HEK293 (cell line): ENCODE measurements around the gene RING1.

Experiments
- CTCF ChIP-seq: fragments of 450-650 bp; formaldehyde crosslinking; IDR thresholded peaks from 2 replicates; pipeline ENCODE4 v1.5.1; 2016; ENCODE audit warnings: missing biosample characterization, missing genetic modification characterization
- FEZF1 ChIP-seq: fragments of 450-650 bp; formaldehyde crosslinking; IDR thresholded peaks from 2 replicates; pipeline ENCODE4 v1.5.1; 2016; ENCODE audit warnings: missing biosample characterization, missing genetic modification characterization
- GLI4 ChIP-seq: fragments of 450-650 bp; formaldehyde crosslinking; IDR thresholded peaks from 2 replicates; pipeline ENCODE4 v1.5.1; 2016; ENCODE audit warnings: missing biosample characterization, missing genetic modification characterization
- GLIS2 ChIP-seq: fragments of 450-650 bp; formaldehyde crosslinking; IDR thresholded peaks from 2 replicates; pipeline ENCODE4 v1.5.1; 2016; ENCODE audit warnings: missing biosample characterization, missing genetic modification characterization
- HOXA7 ChIP-seq: sonication (generic); formaldehyde crosslinking; IDR thresholded peaks from 2 replicates; pipeline ENCODE4 v1.8.1; 2022; ENCODE audit warnings: missing genetic modification reagents, borderline replicate concordance
- INSM2 ChIP-seq: fragments of 450-650 bp; formaldehyde crosslinking; IDR thresholded peaks from 2 replicates; pipeline ENCODE4 v1.5.1; 2016; ENCODE audit warnings: missing biosample characterization, missing genetic modification characterization
- KLF16 ChIP-seq: fragments of 450-650 bp; formaldehyde crosslinking; IDR thresholded peaks from 2 replicates; pipeline ENCODE4 v1.5.1; 2017; ENCODE audit warnings: missing biosample characterization, missing genetic modification characterization
- MZF1 ChIP-seq: fragments of 450-650 bp; formaldehyde crosslinking; IDR thresholded peaks from 2 replicates; pipeline ENCODE4 v1.5.1; 2017; ENCODE audit warnings: missing biosample characterization, missing genetic modification characterization, borderline replicate concordance
- PRDM2 ChIP-seq: fragments of 450-650 bp; formaldehyde crosslinking; IDR thresholded peaks from 2 replicates; pipeline ENCODE4 v1.5.1; 2016; ENCODE audit warnings: missing biosample characterization, missing genetic modification characterization, borderline replicate concordance
- ZBTB7A ChIP-seq: fragments of 450-650 bp; formaldehyde crosslinking; IDR thresholded peaks from 2 replicates; pipeline ENCODE4 v1.5.1; 2016; ENCODE audit warnings: low read depth, missing biosample characterization, missing genetic modification characterization
- ZEB2 ChIP-seq: fragments of 450-650 bp; formaldehyde crosslinking; IDR thresholded peaks from 2 replicates; pipeline ENCODE4 v1.5.1; 2016; ENCODE audit warnings: missing biosample characterization, missing genetic modification characterization
- ZFP3 ChIP-seq: fragments of 450-650 bp; formaldehyde crosslinking; IDR thresholded peaks from 2 replicates; pipeline ENCODE4 v1.5.1; 2016; ENCODE audit warnings: low read depth, missing biosample characterization, missing genetic modification characterization
- ZNF132 ChIP-seq: fragments of 450-650 bp; formaldehyde crosslinking; IDR thresholded peaks from 2 replicates; pipeline ENCODE4 v1.5.1; 2017; ENCODE audit warnings: missing biosample characterization, missing genetic modification characterization, borderline replicate concordance
- ZNF155 ChIP-seq: fragments of 450-650 bp; formaldehyde crosslinking; IDR thresholded peaks from 2 replicates; pipeline ENCODE4 v1.5.1; 2016; ENCODE audit warnings: missing biosample characterization, missing genetic modification characterization
- ZNF169 ChIP-seq: fragments of 450-650 bp; formaldehyde crosslinking; IDR thresholded peaks from 2 replicates; pipeline ENCODE4 v1.5.1; 2016; ENCODE audit warnings: missing biosample characterization, missing genetic modification characterization
- ZNF184 ChIP-seq: fragments of 450-650 bp; IDR thresholded peaks from 2 replicates; pipeline ENCODE4 v1.5.1; 2018; ENCODE audit warnings: missing biosample characterization, mild to moderate bottlenecking, missing genetic modification characterization
- ZNF302 ChIP-seq: fragments of 450-650 bp; formaldehyde crosslinking; IDR thresholded peaks from 2 replicates; pipeline ENCODE4 v1.5.1; 2016; ENCODE audit warnings: missing biosample characterization, missing genetic modification characterization, low read depth
- ZNF311 ChIP-seq: fragments of 450-650 bp; formaldehyde crosslinking; IDR thresholded peaks from 2 replicates; pipeline ENCODE4 v1.5.1; 2017; ENCODE audit warnings: missing biosample characterization, missing genetic modification characterization, borderline replicate concordance
- ZNF426 ChIP-seq: fragments of 450-650 bp; formaldehyde crosslinking; IDR thresholded peaks from 2 replicates; pipeline ENCODE4 v1.5.1; 2017; ENCODE audit warnings: missing biosample characterization, missing genetic modification characterization, mild to moderate bottlenecking, inconsistent platforms, moderate library complexity
- ZNF449 ChIP-seq: fragments of 450-650 bp; formaldehyde crosslinking; IDR thresholded peaks from 2 replicates; pipeline ENCODE4 v1.5.1; 2017; ENCODE audit warnings: missing biosample characterization, mild to moderate bottlenecking, missing genetic modification characterization, moderate library complexity
- ZNF549 ChIP-seq: fragments of 450-650 bp; IDR thresholded peaks from 2 replicates; pipeline ENCODE4 v1.5.1; 2018; ENCODE audit warnings: missing biosample characterization, missing genetic modification characterization, mild to moderate bottlenecking, inconsistent platforms, moderate library complexity
- ZNF600 ChIP-seq: fragments of 450-650 bp; formaldehyde crosslinking; IDR thresholded peaks from 2 replicates; pipeline ENCODE4 v1.5.1; 2016; ENCODE audit warnings: missing biosample characterization, missing genetic modification characterization
- ZNF623 ChIP-seq: fragments of 450-650 bp; formaldehyde crosslinking; IDR thresholded peaks from 2 replicates; pipeline ENCODE4 v1.5.1; 2016; ENCODE audit warnings: missing biosample characterization, missing genetic modification characterization
- ZNF670 ChIP-seq: fragments of 450-650 bp; formaldehyde crosslinking; IDR thresholded peaks from 2 replicates; pipeline ENCODE4 v1.5.1; 2016; ENCODE audit warnings: missing biosample characterization, missing genetic modification characterization, low read depth
- ZNF791 ChIP-seq: fragments of 450-650 bp; formaldehyde crosslinking; IDR thresholded peaks from 2 replicates; pipeline ENCODE4 v1.5.1; 2016; ENCODE audit warnings: missing biosample characterization, missing genetic modification characterization
- ZXDB ChIP-seq: fragments of 450-650 bp; formaldehyde crosslinking; IDR thresholded peaks from 2 replicates; pipeline ENCODE4 v1.5.1; 2016; ENCODE audit warnings: missing biosample characterization, missing genetic modification characterization
- TF ChIP-seq, protein P1 (sequence below): fragments of 450-650 bp; formaldehyde crosslinking; IDR thresholded peaks from 2 replicates; pipeline ENCODE4 v1.5.1; 2016; ENCODE audit warnings: missing biosample characterization, missing genetic modification characterization

RING1 gene

DNA sequence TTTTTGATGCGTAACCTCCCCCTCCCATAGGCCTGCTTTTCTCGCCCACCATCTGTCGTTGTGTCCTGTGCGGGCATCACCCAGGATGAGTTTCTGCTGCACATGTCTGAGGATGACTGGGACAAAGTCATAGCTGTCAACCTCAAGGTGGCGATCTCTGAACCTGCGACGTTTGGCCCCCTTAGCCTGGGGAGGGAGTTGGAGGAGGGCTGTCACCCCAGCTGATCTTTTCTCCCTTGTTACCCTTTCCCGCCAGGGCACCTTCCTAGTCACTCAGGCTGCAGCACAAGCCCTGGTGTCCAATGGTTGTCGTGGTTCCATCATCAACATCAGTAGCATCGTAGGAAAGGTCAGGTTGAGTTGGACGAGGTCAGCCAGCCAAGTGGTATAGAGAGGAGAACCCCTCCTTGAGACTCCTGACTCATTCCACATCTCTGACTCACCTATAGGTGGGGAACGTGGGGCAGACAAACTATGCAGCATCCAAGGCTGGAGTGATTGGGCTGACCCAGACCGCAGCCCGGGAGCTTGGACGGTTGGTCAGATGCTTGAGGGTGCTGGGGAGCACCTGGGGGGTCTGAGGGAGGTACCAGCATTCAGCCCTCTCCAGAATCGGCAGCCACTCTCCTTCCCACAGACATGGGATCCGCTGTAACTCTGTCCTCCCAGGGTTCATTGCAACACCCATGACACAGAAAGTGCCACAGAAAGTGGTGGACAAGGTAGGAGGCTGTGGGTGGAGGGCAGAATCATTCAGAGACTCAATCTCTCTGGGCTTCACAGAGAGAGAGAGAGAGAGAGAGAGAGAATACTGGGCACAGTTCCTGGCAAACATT, 2.9 kb upstream of the RING1 start (continued):
- TF ChIP-seq PRDM2 (no peak), ZNF155 (no peak), ZNF449 (no peak), ZNF426 (tag by site-specific recombination) (no peak), ZXDB (tag by site-specific recombination) (no peak), GLI4 (tag by site-specific recombination) (no peak), ZNF132 (tag by site-specific recombination) (no peak), ZNF670 (tag by site-specific recombination) (no peak), ZFP3 (tag by site-specific recombination) (no peak), CTCF (peak; percentile 68), ZNF600 (tag by site-specific recombination) (peak; percentile 69), ZBTB7A (tag by site-specific recombination) (no peak), FEZF1 (tag by site-specific recombination) (no peak), ZNF169 (tag by site-specific recombination) (no peak), MZF1 (tag by site-specific recombination) (no peak), ZNF791 (tag by site-specific recombination) (no peak), ZNF184 (tag by site-specific recombination) (no peak), HOXA7 (CRISPR knock-in tag) (no peak), INSM2 (tag by site-specific recombination) (no peak), ZEB2 (no peak), ZNF302 (tag by site-specific recombination) (no peak), ZNF311 (tag by site-specific recombination) (no peak), GLIS2 (tag by site-specific recombination) (peak; percentile 80), ZNF549 (tag by site-specific recombination) (no peak), ZNF623 (no peak), KLF16 (tag by site-specific recombination) (no peak)
- TF ChIP-seq, protein P1, sequence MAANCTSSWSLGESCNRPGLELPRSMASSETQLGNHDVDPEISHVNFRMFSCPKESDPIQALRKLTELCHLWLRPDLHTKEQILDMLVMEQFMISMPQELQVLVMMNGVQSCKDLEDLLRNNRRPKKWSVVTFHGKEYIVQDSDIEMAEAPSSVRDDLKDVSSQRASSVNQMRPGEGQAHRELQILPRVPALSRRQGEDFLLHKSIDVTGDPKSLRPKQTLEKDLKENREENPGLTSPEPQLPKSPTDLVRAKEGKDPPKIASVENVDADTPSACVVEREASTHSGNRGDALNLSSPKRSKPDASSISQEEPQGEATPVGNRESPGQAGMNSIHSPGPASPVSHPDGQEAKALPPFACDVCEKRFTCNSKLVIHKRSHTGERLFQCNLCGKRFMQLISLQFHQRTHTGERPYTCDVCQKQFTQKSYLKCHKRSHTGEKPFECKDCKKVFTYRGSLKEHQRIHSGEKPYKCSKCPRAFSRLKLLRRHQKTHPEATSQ (tag by site-specific recombination) = no peak
